Breast epithelium (tissue), 3 donors: ENCODE measurements around the gene SLC1A6.

Experiments
- CTCF ChIP-seq, 3 donors: fragments of 450-650 bp; IDR thresholded peaks; one replicate each; pipeline ENCODE4 v1.5.1; 2016 to 2017; ENCODE audit warnings: antibody characterized with exemption in 3 of 3, mild to moderate bottlenecking in 3 of 3, moderate library complexity in 3 of 3
- POLR2A ChIP-seq: fragments of 450-650 bp; IDR thresholded peaks from one replicate; pipeline ENCODE4 v1.6.1; 2016; ENCODE audit warnings: antibody characterized with exemption, mild to moderate bottlenecking, moderate library complexity

- TF ChIP-seq CTCF (IDR thresholded peaks at IDR 0.05) (no peak), POLR2A (no peak)
These were observed 62.8 kb downstream of the SLC1A6 start for GRCh38 chr19:14916848-14917247.
